ENCODE results near the gene TPK1.

The TPK1 gene

GRCh38 chr7:144481833-144482232, 354.0 kb downstream of the TPK1 start:
- no peak for DNase-seq
- TF ChIP-seq CTCF (IDR thresholded peaks at IDR 0.05; ENCODE audit: low read depth, low read length), result no peak

GRCh38 chr7:144477348-144477747, 358.5 kb downstream of the TPK1 start:
- H3K9me3 ChIP-seq (ENCODE audit: severe bottlenecking), result no peaks in the 10 kb centered on the region
- no peaks in the 10 kb centered on the region for H3K36me3 ChIP-seq
- no peaks in the 10 kb centered on the region for H3K27me3 ChIP-seq (ENCODE audit: insufficient read depth, low read depth, severe bottlenecking)
- TF ChIP-seq CTCF (IDR thresholded peaks at IDR 0.05; ENCODE audit: low read depth, low read length), result no peak
- no peak overlapping the region for H3K27ac ChIP-seq
- H3K4me3 ChIP-seq (ENCODE audit: low read depth, low read length), result no peak overlapping the region
- DNase-seq, result no peak

More at GRCh38 chr7:144481833-144482232, 354.0 kb downstream of the TPK1 start:
- Histone ChIP-seq H3K27ac (no peak overlapping the region; the same call in 1 of the 2 replicates), H3K9me3 (ENCODE audit: severe bottlenecking) (no peaks in the 10 kb centered on the region), H3K36me3 (no peaks in the 10 kb centered on the region), H3K4me3 (ENCODE audit: low read depth, low read length) (no peak overlapping the region), H3K27me3 (ENCODE audit: insufficient read depth, low read depth, severe bottlenecking) (no peaks in the 10 kb centered on the region)

GRCh38 chr7:144474800-144475615, 360.8 kb downstream of the TPK1 start:
- H3K27me3 ChIP-seq (ENCODE audit: insufficient read depth, low read depth, severe bottlenecking), result no peaks in the 10 kb centered on the region
- H3K9me3 ChIP-seq (ENCODE audit: severe bottlenecking), result no peaks in the 10 kb centered on the region
- no peak for DNase-seq
- no peak overlapping the region for H3K4me3 ChIP-seq (ENCODE audit: low read depth, low read length)
- no peak overlapping the region for H3K27ac ChIP-seq
- no peaks in the 10 kb centered on the region for H3K36me3 ChIP-seq
- TF ChIP-seq CTCF (IDR thresholded peaks at IDR 0.05; ENCODE audit: low read depth, low read length), result no peak

- Histone ChIP-seq H3K4me3 (ENCODE audit: low read depth, low read length) (no peak overlapping the region), H3K27ac (no peak overlapping the region), H3K9me3 (ENCODE audit: severe bottlenecking) (no peaks in the 10 kb centered on the region), H3K36me3 (no peaks in the 10 kb centered on the region), H3K27me3 (ENCODE audit: insufficient read depth, low read depth, severe bottlenecking) (no peaks in the 10 kb centered on the region)
- TF ChIP-seq CTCF (IDR thresholded peaks at IDR 0.05; ENCODE audit: low read depth, low read length), result no peak
- DNase-seq, result no peak
These were observed 361.5 kb downstream of the TPK1 start for GRCh38 chr7:144474363-144474762.

GRCh38 chr7:144473908-144474307, 361.9 kb downstream of the TPK1 start:
- no peak for DNase-seq
- Histone ChIP-seq H3K27me3 (ENCODE audit: insufficient read depth, low read depth, severe bottlenecking) (no peaks in the 10 kb centered on the region), H3K4me3 (ENCODE audit: low read depth, low read length) (no peak overlapping the region), H3K9me3 (ENCODE audit: severe bottlenecking) (no peaks in the 10 kb centered on the region), H3K36me3 (no peaks in the 10 kb centered on the region), H3K27ac (no peak overlapping the region)
- no peak for TF ChIP-seq CTCF (IDR thresholded peaks at IDR 0.05; ENCODE audit: low read depth, low read length)

DNA sequence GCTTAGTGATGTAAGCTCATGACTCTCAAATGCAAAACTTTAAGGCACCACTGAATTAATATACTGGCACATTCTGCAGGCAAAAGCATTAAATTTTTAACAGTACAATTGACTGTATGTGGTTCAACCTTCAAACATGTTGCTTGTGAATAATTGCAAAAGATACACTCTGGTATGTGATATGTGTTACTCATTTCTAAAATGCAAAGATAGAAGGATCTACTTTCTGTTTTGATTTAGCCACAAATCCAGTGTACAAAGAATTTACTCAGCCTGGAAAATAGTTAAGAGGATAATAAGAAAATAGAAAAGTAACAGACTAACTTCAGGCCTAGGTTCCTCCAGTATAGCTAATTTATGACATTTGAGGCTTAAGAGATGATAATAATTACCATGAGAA, 365.8 kb downstream of the TPK1 start:
- no peaks in the 10 kb centered on the region for H3K27me3 ChIP-seq (ENCODE audit: insufficient read depth, low read depth, severe bottlenecking)
- no peak overlapping the region for H3K4me3 ChIP-seq (ENCODE audit: low read depth, low read length)
- H3K36me3 ChIP-seq, result no peaks in the 10 kb centered on the region
- TF ChIP-seq CTCF (IDR thresholded peaks at IDR 0.05; ENCODE audit: low read depth, low read length), result no peak
- DNase-seq, result no peak
- H3K9me3 ChIP-seq (ENCODE audit: severe bottlenecking), result no peaks in the 10 kb centered on the region
- no peak overlapping the region for H3K27ac ChIP-seq

Data from WERI-Rb-1 (cell line).